Measurements from ENCODE around the gene ERC2.

- TF ChIP-seq ZNF138 (tag by site-specific recombination; IDR thresholded peaks at IDR 0.05; ENCODE audit: borderline replicate concordance) (no peak), ATF2 (tag by site-specific recombination; IDR thresholded peaks at IDR 0.05; ENCODE audit: low read depth) (no peak), ZNF211 (tag by site-specific recombination; IDR thresholded peaks at IDR 0.05; ENCODE audit: low read depth) (no peak), ZNF175 (tag by site-specific recombination; IDR thresholded peaks at IDR 0.05) (no peak), CTCF (tag by site-specific recombination; IDR thresholded peaks at IDR 0.05) (no peak), ZNF398 (tag by site-specific recombination; IDR thresholded peaks at IDR 0.05) (no peak), PRDM4 (tag by site-specific recombination; IDR thresholded peaks at IDR 0.05) (no peak), ZNF544 (tag by site-specific recombination; IDR thresholded peaks at IDR 0.05) (no peak)
Observed at GRCh38 chr3:56423661-56424099, 44.6 kb downstream of the ERC2 start.

Measured in HEK293 (cell line).